ENCODE measurements around the gene NGF.

The NGF gene

DNA sequence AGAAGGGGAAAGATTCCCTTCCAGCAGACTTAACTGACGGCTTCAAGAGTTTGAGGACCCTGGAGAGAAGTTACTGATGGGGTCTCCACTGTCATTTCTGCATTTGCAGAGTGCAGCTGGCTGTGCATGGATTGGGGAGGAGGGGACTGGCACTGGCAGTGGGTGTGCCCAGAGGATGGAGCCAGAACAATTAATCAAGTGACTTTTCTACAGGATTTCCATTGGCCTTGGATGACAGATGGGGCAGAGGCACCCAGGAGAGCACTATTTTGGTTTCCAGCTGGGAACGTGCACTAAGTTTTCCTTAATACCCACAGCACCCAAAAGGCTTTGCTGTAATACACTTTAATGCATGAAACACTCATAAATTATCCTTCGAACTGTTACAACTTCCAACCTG lies 1.3 kb downstream of the NGF start:
- ATAC-seq, result peak; percentile 12; the same call in 1 of the 3 replicates
- TF ChIP-seq, protein P1, sequence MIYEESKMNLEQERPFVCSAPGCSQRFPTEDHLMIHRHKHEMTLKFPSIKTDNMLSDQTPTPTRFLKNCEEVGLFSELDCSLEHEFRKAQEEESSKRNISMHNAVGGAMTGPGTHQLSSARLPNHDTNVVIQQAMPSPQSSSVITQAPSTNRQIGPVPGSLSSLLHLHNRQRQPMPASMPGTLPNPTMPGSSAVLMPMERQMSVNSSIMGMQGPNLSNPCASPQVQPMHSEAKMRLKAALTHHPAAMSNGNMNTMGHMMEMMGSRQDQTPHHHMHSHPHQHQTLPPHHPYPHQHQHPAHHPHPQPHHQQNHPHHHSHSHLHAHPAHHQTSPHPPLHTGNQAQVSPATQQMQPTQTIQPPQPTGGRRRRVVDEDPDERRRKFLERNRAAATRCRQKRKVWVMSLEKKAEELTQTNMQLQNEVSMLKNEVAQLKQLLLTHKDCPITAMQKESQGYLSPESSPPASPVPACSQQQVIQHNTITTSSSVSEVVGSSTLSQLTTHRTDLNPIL (CRISPR knock-in tag; IDR thresholded peaks at IDR 0.05; ENCODE audit: low read depth), result no peak
- TF ChIP-seq TOX (CRISPR knock-in tag; IDR thresholded peaks at IDR 0.05; ENCODE audit: borderline replicate concordance) (no peak), ISL1 (CRISPR knock-in tag; IDR thresholded peaks at IDR 0.05) (no peak), ZNF8 (CRISPR knock-in tag; IDR thresholded peaks at IDR 0.05) (no peak), GLIS3 (CRISPR knock-in tag; IDR thresholded peaks at IDR 0.05) (no peak), ARNTL (CRISPR knock-in tag; IDR thresholded peaks at IDR 0.05; ENCODE audit: borderline replicate concordance, low read depth) (no peak), TCF4 (CRISPR knock-in tag; IDR thresholded peaks at IDR 0.05; ENCODE audit: borderline replicate concordance) (no peak), SNAI2 (CRISPR knock-in tag; IDR thresholded peaks at IDR 0.05) (no peak), CSDC2 (CRISPR knock-in tag; IDR thresholded peaks at IDR 0.05) (no peak), OSR1 (CRISPR knock-in tag; IDR thresholded peaks at IDR 0.05) (no peak), ZNF70 (CRISPR knock-in tag; IDR thresholded peaks at IDR 0.05) (no peak), ZNF565 (CRISPR knock-in tag; conservative IDR thresholded peaks at IDR 0.05; ENCODE audit: low read depth) (no peak), ESRRG (CRISPR knock-in tag; IDR thresholded peaks at IDR 0.05) (no peak), ZFP30 (CRISPR knock-in tag; IDR thresholded peaks at IDR 0.05) (no peak), RARB (CRISPR knock-in tag; IDR thresholded peaks at IDR 0.05) (no peak), BACH2 (CRISPR knock-in tag; IDR thresholded peaks at IDR 0.05; ENCODE audit: borderline replicate concordance) (no peak)
- TF ChIP-seq, protein P2, sequence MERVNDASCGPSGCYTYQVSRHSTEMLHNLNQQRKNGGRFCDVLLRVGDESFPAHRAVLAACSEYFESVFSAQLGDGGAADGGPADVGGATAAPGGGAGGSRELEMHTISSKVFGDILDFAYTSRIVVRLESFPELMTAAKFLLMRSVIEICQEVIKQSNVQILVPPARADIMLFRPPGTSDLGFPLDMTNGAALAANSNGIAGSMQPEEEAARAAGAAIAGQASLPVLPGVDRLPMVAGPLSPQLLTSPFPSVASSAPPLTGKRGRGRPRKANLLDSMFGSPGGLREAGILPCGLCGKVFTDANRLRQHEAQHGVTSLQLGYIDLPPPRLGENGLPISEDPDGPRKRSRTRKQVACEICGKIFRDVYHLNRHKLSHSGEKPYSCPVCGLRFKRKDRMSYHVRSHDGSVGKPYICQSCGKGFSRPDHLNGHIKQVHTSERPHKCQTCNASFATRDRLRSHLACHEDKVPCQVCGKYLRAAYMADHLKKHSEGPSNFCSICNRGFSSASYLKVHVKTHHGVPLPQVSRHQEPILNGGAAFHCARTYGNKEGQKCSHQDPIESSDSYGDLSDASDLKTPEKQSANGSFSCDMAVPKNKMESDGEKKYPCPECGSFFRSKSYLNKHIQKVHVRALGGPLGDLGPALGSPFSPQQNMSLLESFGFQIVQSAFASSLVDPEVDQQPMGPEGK (CRISPR knock-in tag; IDR thresholded peaks at IDR 0.05; ENCODE audit: borderline replicate concordance), result no peak
- TF ChIP-seq, protein P3, sequence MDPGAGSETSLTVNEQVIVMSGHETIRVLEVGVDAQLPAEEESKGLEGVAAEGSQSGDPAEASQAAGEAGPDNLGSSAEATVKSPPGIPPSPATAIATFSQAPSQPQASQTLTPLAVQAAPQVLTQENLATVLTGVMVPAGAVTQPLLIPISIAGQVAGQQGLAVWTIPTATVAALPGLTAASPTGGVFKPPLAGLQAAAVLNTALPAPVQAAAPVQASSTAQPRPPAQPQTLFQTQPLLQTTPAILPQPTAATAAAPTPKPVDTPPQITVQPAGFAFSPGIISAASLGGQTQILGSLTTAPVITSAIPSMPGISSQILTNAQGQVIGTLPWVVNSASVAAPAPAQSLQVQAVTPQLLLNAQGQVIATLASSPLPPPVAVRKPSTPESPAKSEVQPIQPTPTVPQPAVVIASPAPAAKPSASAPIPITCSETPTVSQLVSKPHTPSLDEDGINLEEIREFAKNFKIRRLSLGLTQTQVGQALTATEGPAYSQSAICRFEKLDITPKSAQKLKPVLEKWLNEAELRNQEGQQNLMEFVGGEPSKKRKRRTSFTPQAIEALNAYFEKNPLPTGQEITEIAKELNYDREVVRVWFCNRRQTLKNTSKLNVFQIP (CRISPR knock-in tag; IDR thresholded peaks at IDR 0.05; ENCODE audit: borderline replicate concordance, low read depth), result no peak
- TF ChIP-seq, protein P4, sequence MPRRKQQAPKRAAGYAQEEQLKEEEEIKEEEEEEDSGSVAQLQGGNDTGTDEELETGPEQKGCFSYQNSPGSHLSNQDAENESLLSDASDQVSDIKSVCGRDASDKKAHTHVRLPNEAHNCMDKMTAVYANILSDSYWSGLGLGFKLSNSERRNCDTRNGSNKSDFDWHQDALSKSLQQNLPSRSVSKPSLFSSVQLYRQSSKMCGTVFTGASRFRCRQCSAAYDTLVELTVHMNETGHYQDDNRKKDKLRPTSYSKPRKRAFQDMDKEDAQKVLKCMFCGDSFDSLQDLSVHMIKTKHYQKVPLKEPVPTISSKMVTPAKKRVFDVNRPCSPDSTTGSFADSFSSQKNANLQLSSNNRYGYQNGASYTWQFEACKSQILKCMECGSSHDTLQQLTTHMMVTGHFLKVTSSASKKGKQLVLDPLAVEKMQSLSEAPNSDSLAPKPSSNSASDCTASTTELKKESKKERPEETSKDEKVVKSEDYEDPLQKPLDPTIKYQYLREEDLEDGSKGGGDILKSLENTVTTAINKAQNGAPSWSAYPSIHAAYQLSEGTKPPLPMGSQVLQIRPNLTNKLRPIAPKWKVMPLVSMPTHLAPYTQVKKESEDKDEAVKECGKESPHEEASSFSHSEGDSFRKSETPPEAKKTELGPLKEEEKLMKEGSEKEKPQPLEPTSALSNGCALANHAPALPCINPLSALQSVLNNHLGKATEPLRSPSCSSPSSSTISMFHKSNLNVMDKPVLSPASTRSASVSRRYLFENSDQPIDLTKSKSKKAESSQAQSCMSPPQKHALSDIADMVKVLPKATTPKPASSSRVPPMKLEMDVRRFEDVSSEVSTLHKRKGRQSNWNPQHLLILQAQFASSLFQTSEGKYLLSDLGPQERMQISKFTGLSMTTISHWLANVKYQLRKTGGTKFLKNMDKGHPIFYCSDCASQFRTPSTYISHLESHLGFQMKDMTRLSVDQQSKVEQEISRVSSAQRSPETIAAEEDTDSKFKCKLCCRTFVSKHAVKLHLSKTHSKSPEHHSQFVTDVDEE (CRISPR knock-in tag; IDR thresholded peaks at IDR 0.05), result no peak
- TF ChIP-seq, protein P5, sequence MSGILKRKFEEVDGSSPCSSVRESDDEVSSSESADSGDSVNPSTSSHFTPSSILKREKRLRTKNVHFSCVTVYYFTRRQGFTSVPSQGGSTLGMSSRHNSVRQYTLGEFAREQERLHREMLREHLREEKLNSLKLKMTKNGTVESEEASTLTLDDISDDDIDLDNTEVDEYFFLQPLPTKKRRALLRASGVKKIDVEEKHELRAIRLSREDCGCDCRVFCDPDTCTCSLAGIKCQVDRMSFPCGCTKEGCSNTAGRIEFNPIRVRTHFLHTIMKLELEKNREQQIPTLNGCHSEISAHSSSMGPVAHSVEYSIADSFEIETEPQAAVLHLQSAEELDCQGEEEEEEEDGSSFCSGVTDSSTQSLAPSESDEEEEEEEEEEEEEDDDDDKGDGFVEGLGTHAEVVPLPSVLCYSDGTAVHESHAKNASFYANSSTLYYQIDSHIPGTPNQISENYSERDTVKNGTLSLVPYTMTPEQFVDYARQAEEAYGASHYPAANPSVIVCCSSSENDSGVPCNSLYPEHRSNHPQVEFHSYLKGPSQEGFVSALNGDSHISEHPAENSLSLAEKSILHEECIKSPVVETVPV (CRISPR knock-in tag; IDR thresholded peaks at IDR 0.05), result no peak

DNA sequence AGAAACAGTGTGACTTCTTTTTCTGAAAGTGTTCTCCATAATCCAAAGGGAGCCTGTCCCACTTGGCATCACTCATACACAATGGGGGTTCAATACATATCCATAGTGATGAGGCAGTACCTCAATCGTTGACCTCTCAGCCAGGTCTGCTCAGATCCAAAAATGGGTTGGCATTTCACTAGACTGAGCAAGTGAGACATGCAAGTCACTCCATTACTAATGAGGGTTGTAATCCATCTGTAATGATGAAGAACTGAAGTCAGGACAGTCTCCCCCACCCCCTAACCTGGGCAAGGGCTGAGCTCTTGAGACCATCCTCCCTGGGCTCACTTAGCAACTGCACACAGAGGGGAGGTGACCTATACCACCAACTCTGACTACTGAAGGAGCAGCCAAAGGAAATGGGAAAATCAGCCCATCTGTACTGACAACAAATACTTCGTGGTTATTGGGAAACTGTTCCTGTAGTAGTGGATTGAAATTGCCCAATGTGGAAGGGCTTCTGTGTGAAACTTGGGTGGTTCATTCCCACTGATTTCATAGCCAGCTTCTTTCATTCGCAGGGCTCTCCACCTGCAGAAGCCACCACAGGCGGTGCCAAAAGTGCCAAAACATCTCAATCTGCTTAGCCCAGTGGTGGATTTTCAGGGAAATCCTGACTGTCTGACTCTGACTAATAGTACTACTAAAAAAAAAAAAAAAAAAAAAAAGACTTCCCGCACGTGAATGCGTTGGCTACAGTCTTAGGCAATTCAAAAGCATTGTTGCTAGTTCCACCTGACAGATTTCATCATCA lies 5.0 kb downstream of the NGF start:
- TF ChIP-seq PPARA (CRISPR knock-in tag; IDR thresholded peaks at IDR 0.05; ENCODE audit: borderline replicate concordance) (no peak), ESRRG (CRISPR knock-in tag; IDR thresholded peaks at IDR 0.05) (no peak), ARNTL (CRISPR knock-in tag; IDR thresholded peaks at IDR 0.05; ENCODE audit: borderline replicate concordance, low read depth) (no peak), TCF4 (CRISPR knock-in tag; IDR thresholded peaks at IDR 0.05; ENCODE audit: borderline replicate concordance) (no peak), RARB (CRISPR knock-in tag; IDR thresholded peaks at IDR 0.05) (no peak)
- TF ChIP-seq, protein P4 (CRISPR knock-in tag; IDR thresholded peaks at IDR 0.05), result no peak
- no peak for ATAC-seq

All from SK-N-SH treated with all-trans-retinoic acid at 6 μM for 48 hours (cell line).